ENCODE measurements around the gene GAS6.

DNA sequence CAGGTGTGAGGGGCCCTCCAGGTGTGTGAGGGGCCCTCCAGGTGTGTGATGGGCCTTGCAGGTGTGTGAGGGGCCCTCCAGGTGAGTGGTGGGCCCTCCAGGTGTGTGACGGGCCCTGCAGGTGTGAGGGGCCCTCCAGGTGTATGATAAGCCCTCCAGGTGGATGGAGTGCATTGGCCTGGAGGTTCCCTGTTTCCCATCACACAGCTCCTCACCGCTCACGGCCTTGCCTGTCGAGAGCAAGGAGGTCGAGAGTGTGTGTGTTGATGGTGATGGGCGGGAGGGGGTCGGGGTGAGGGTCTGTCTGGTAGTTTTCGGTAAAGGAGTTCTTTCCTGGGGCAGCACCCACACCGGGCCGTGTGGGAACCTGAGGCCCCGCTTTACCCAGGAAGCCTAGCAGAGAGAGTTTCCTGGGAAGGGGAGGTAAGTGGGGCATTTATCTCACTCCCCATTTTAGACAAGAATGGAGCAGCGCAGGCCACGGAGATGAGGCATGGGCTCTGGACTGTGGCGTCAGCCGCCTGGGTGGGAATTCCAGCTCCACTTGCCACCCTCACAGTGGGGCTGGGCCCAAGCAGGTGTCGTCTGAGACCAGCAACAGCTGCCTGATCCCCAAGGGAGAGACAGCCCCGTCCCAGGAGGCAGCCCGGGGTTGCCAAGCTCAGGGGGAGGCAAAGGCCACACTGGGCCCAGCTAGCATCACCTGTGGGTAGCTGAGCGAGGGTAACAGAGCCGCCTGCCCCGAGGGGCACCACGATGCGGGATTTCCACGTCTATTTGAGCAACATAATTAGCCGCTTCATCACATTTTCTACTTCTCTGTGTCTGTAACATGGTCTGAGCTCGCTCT, 10.9 kb upstream of the GAS6 start:
- TF ChIP-seq, protein P1, sequence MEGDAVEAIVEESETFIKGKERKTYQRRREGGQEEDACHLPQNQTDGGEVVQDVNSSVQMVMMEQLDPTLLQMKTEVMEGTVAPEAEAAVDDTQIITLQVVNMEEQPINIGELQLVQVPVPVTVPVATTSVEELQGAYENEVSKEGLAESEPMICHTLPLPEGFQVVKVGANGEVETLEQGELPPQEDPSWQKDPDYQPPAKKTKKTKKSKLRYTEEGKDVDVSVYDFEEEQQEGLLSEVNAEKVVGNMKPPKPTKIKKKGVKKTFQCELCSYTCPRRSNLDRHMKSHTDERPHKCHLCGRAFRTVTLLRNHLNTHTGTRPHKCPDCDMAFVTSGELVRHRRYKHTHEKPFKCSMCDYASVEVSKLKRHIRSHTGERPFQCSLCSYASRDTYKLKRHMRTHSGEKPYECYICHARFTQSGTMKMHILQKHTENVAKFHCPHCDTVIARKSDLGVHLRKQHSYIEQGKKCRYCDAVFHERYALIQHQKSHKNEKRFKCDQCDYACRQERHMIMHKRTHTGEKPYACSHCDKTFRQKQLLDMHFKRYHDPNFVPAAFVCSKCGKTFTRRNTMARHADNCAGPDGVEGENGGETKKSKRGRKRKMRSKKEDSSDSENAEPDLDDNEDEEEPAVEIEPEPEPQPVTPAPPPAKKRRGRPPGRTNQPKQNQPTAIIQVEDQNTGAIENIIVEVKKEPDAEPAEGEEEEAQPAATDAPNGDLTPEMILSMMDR (conservative IDR thresholded peaks at IDR 0.05 in 1 of 2, IDR thresholded peaks at IDR 0.05 in 1 of 2; ENCODE audit: low read depth in 1 of 2, low read length in 2 of 2) = no peak
- TF ChIP-seq EZH2 (IDR thresholded peaks at IDR 0.05; ENCODE audit: low read length, missing control alignments) = no peak
